Measurements from ENCODE around the gene P3R3URF. TPM values are rescaled to one million over a fixed set of nuclear protein-coding genes. Genes with fewer than 3 reads are reported as not detected.

The P3R3URF gene
- polyA plus RNA-seq, 3 donors = not detected

- peaks cover 24 to 39% of the 10 kb centered on the region in 2 donors for H3K36me3 ChIP-seq (replicated peaks in 1 of 2; ENCODE audit: control insufficient read depth in 1 of 2, insufficient read depth in 2 of 2, low read length in 2 of 2)
- 95% methylated on average over 7 of the region's 7 CpGs for WGBS (ENCODE audit: insufficient coverage)
- peak overlapping the region in 1 of 7 donors; percentile 37 for H3K27ac Mint-ChIP-seq
Observed at GRCh38 chr1:46193285-46193684, 17.0 kb upstream of the P3R3URF start.

DNA sequence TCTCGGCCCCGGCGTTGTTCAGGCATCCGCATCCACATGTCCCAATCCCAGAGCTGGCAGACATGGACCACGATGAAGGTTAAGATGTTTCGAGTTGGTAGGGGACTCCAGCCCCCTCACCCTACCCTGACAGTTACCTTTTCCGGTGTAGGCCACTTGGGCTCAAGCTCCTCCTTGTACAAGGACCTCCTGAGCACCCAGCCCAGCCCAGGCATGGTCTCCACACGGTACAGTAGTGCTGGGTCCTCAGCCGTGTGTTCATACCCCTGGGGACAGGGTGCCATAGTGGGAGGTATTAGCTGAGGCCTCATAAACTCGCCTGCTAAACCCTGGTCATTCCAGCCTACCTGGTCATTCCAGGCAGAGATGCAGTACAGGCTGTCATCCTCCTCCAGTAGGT, 15.9 kb upstream of the P3R3URF start:
- H3K27ac Mint-ChIP-seq = no peak overlapping the region
- Histone ChIP-seq H3K27ac (ENCODE audit: low read depth in 1 of 2, low read length in 2 of 2) (no peak overlapping the region), H3K9ac (ENCODE audit: insufficient read depth, low read length, poor library complexity, severe bottlenecking) (no peak overlapping the region), H2AFZ (ENCODE audit: insufficient read depth, low read depth, low read length, poor library complexity, severe bottlenecking) (no peak overlapping the region), H3K4me2 (replicated peaks; ENCODE audit: extremely low read depth, low read length, poor library complexity, severe bottlenecking) (no peak overlapping the region), H3K4me3 (replicated peaks in 1 of 3; ENCODE audit: low read depth in 2 of 3, low read length in 3 of 3) (no peak overlapping the region), H3K9me3 (replicated peaks in 1 of 2; ENCODE audit: control insufficient read depth in 1 of 2, insufficient read depth in 1 of 2, low read length in 2 of 2) (no peaks in the 10 kb centered on the region), H3K4me1 (ENCODE audit: control insufficient read depth in 1 of 2, insufficient read depth in 2 of 2, low read length in 2 of 2) (peaks cover 9 to 12% of the 10 kb centered on the region in 2 donors), H3K36me3 (replicated peaks in 1 of 2; ENCODE audit: control insufficient read depth in 1 of 2, insufficient read depth in 2 of 2, low read length in 2 of 2) (peaks cover 24 to 39% of the 10 kb centered on the region in 2 donors), H3K27me3 (ENCODE audit: control insufficient read depth in 2 of 2, insufficient read depth in 2 of 2, low read length in 2 of 2) (no peaks in the 10 kb centered on the region), H4K20me1 (ENCODE audit: insufficient read depth, low read length) (no peaks in the 10 kb centered on the region), H3K79me2 (ENCODE audit: insufficient read depth, low read length) (no peaks in the 10 kb centered on the region)
- intact Hi-C loops (cut with micrococcal nuclease) = no loop called here
- H3K4me3 Mint-ChIP-seq = no peak overlapping the region
- DNase-seq = no peak
- peaks cover 20% of the 10 kb centered on the region for H3K4me1 Mint-ChIP-seq
- TF ChIP-seq, protein P1, sequence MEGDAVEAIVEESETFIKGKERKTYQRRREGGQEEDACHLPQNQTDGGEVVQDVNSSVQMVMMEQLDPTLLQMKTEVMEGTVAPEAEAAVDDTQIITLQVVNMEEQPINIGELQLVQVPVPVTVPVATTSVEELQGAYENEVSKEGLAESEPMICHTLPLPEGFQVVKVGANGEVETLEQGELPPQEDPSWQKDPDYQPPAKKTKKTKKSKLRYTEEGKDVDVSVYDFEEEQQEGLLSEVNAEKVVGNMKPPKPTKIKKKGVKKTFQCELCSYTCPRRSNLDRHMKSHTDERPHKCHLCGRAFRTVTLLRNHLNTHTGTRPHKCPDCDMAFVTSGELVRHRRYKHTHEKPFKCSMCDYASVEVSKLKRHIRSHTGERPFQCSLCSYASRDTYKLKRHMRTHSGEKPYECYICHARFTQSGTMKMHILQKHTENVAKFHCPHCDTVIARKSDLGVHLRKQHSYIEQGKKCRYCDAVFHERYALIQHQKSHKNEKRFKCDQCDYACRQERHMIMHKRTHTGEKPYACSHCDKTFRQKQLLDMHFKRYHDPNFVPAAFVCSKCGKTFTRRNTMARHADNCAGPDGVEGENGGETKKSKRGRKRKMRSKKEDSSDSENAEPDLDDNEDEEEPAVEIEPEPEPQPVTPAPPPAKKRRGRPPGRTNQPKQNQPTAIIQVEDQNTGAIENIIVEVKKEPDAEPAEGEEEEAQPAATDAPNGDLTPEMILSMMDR (IDR thresholded peaks at IDR 0.05) = no peak
- peaks cover 0 to 2% (median 0%) of the 10 kb centered on the region in 7 donors for H3K9me3 Mint-ChIP-seq
- WGBS (ENCODE audit: insufficient coverage) = 100% methylated on average over 4 of the region's 10 CpGs
- peaks cover 31 to 52% of the 10 kb centered on the region in 2 donors for H3K36me3 Mint-ChIP-seq
- no peaks in the 10 kb centered on the region for H3K27me3 Mint-ChIP-seq (ENCODE audit: low read depth in 3 of 3)

More at GRCh38 chr1:46193285-46193684, 17.0 kb upstream of the P3R3URF start:
- Histone ChIP-seq H3K27me3 (ENCODE audit: control insufficient read depth in 2 of 2, insufficient read depth in 2 of 2, low read length in 2 of 2) (no peaks in the 10 kb centered on the region), H3K27ac (ENCODE audit: low read depth in 1 of 2, low read length in 2 of 2) (no peak overlapping the region), H3K79me2 (ENCODE audit: insufficient read depth, low read length) (no peaks in the 10 kb centered on the region), H3K4me2 (replicated peaks; ENCODE audit: extremely low read depth, low read length, poor library complexity, severe bottlenecking) (no peak overlapping the region), H4K20me1 (ENCODE audit: insufficient read depth, low read length) (no peaks in the 10 kb centered on the region), H3K9ac (ENCODE audit: insufficient read depth, low read length, poor library complexity, severe bottlenecking) (no peak overlapping the region), H3K4me3 (replicated peaks in 1 of 3; ENCODE audit: low read depth in 2 of 3, low read length in 3 of 3) (no peak overlapping the region), H3K9me3 (replicated peaks in 1 of 2; ENCODE audit: control insufficient read depth in 1 of 2, insufficient read depth in 1 of 2, low read length in 2 of 2) (no peaks in the 10 kb centered on the region), H2AFZ (ENCODE audit: insufficient read depth, low read depth, low read length, poor library complexity, severe bottlenecking) (no peak overlapping the region), H3K4me1 (ENCODE audit: control insufficient read depth in 1 of 2, insufficient read depth in 2 of 2, low read length in 2 of 2) (peaks cover 18 to 23% of the 10 kb centered on the region in 2 donors)
- Mint-ChIP-seq H3K36me3 (peaks cover 29 to 47% of the 10 kb centered on the region in 2 donors), H3K4me3 (no peak overlapping the region), H3K4me1 (peaks cover 28% of the 10 kb centered on the region), H3K9me3 (peaks cover 0 to 2% (median 0%) of the 10 kb centered on the region in 7 donors), H3K27me3 (ENCODE audit: low read depth in 3 of 3) (no peaks in the 10 kb centered on the region)
- intact Hi-C loops (cut with micrococcal nuclease) = no loop called here
- DNase-seq = no peak
- TF ChIP-seq, protein P1 (IDR thresholded peaks at IDR 0.05) = no peak
